AG10803 (cell line): ENCODE measurements around the gene RAET1G.
"Not testable (repeated sequence)": the region's sequence is repeated elsewhere in the genome, so short reads cannot be mapped to it uniquely, and the experiment has no call there.

Source experiments
- DNase-seq: peaks from one replicate; pipeline ENCODE4 v3.0.0; 2010; ENCODE audit warnings: low read depth
- H3K4me3 ChIP-seq: 2 replicates; pipeline ENCODE4 v1.5.1; 2011; ENCODE audit warnings: mild to moderate bottlenecking, low read length, control low read depth
- TF ChIP-seq, protein P1 (sequence below): conservative IDR thresholded peaks from 2 replicates; pipeline ENCODE4 v1.5.1; 2011; ENCODE audit warnings: mild to moderate bottlenecking, low read length, control low read depth, inconsistent platforms

The RAET1G gene

DNA sequence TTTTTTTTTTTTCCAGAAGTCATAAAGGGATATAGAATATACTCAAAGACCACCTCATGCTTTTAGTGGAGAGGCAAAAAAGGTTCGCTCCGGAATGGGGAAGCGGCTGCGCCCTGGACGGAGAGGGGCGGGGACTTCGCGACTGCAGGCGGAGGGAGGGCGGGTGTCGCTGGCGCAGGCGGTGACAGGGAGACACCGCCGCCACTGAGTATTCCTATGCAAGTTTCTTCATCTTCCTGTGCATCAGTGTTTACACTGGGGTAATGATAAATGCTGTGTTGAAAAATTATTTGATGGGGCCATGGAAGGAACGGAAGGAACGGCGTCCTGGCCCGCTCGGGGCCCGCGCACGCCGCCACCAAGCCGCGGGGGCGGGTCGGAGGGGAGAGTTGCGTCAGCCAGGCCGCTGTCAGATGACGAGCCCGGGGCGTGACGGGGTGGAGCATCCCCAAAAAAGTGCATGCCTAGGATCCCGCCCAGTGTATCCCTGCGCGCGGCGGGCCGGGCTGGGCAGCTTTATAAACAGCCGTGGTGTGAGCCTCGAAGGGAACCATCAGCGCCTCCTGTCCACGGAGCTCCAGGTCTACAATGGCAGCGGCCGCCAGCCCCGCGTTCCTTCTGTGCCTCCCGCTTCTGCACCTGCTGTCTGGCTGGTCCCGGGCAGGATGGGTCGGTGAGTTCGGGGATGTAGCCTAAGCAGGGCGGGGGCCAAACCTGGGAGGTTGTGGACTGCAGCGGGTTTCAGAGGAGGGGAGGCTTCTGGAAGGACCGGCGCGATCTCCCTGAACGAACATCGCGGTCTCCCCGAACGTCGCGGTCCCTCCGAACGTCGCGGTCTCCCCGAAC, 40.8 kb upstream of the RAET1G start, which contains the start of gene ULBP1:
TSS of gene ULBP1 (plus strand) at position 482 of the 846 bp plus-strand sequence. CDS start at position 589, 107 bp downstream.
- peak within 1 kb of the TSS; percentile 67 for H3K4me3 ChIP-seq
- TF ChIP-seq, protein P1, sequence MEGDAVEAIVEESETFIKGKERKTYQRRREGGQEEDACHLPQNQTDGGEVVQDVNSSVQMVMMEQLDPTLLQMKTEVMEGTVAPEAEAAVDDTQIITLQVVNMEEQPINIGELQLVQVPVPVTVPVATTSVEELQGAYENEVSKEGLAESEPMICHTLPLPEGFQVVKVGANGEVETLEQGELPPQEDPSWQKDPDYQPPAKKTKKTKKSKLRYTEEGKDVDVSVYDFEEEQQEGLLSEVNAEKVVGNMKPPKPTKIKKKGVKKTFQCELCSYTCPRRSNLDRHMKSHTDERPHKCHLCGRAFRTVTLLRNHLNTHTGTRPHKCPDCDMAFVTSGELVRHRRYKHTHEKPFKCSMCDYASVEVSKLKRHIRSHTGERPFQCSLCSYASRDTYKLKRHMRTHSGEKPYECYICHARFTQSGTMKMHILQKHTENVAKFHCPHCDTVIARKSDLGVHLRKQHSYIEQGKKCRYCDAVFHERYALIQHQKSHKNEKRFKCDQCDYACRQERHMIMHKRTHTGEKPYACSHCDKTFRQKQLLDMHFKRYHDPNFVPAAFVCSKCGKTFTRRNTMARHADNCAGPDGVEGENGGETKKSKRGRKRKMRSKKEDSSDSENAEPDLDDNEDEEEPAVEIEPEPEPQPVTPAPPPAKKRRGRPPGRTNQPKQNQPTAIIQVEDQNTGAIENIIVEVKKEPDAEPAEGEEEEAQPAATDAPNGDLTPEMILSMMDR, result peak; percentile 20; the same call in 1 of the 2 replicates
- DNase-seq, result peak; percentile 94

DNA sequence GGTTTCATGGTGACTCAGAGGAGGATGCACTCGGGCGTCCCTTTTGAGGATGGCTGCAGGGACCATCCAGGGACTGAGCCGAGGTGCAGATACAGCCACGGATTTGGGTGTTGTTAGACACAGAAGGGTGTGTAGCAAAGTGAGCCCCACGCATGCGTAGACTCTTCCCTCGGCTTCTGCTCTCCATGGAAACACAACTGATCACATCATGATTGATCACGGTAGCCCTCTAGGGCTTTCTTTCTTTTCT, 40.2 kb upstream of the RAET1G start:
- peak; percentile 64 for DNase-seq
- TF ChIP-seq, protein P1, result no peak
- peak overlapping the region; percentile 67 for H3K4me3 ChIP-seq

DNA sequence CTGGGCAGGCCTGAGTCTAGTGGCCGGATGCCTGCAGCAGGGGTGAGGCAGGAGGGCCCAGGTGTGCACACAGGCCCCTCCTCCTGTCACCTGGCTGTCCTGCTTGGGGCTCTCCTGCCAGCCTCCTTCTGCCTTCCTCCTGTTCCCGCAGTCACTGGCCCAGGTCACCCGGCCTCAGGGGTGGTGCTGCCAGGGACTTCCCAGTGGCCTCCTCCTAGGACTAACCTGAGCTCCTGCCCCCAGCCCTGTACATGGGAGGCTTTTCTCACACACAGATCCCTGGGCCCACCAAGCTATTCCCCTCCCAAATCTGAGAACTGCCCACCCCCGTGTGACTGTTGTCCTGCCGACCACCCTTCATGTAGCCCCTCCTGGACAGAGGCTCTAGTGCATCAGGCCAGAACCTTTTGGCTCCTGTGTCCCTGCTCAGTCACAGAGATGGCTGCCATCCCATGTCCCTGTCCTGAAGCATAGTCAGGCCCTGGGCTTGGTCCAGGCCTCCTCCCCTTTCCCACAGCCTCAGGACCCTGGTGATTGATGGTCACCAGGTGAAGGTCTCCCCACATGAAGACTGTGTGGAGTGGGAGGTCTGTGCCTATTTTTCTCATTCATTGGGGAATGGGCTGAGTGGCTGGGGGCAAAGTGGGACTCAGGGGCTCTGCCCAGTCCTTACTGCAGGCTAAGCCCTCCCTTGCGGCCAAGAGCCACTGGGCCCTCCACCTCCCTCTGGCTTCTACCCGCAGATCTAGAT, 39.7 kb upstream of the RAET1G start:
- TF ChIP-seq, protein P1, result no peak
- peak overlapping the region; percentile 67 for H3K4me3 ChIP-seq
- no peak for DNase-seq

DNA sequence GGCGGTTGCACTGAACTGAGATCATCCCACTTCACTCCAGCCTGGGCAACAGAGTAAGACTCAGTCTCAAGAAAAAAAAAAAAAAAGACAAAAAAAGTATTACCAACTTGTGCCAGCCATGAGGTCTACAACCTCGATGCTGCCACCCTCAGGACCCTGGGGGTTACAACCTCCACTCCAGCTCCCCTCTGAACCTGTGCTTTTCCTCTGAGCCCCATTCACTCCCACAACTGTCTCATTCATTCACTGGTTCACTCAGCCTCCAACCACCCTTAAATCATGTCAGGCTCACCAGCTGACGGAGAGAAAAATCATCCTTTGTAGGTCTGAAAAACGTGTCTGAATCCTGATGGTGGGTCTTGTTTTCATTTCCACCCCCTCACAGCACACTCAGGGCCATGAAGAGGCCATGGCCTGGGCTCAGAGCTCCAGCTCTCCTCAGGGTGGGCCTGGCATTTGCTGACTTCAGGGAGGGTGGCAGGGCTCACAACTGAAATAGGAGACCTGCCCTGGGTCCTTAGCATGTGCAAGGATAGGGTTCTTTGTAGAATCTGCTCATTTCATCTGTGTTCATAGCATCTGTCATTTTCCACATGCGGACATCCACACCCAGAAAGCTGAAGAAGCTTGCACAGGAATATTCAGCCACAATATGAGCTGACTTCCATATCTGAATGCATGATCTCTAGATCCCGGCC, 39.0 kb upstream of the RAET1G start:
- no peak overlapping the region for H3K4me3 ChIP-seq
- TF ChIP-seq, protein P1, result peak; percentile 22
- DNase-seq, result peak; percentile 17

DNA sequence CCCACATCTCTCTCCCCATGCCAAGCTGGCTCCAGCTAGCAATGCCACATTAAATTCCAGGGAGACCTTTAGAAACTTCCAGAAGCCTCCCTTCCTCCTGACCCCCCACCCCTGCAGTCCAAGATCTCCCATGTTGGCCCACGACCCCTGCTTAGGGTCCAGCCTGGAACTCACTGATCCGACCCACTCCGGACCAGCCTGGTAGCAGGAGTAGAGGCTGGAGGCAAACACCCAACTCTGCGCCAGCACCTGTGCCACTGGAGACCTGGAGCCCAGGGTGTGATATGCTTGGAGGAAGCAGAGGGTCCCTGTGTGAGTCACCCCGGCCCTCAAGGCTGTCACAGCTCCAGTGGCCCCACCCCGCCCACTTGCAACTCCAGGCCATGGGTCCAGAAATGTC, 37.6 kb upstream of the RAET1G start:
- TF ChIP-seq, protein P1, result no peak
- DNase-seq, result no peak
- H3K4me3 ChIP-seq, result no peak overlapping the region

DNA sequence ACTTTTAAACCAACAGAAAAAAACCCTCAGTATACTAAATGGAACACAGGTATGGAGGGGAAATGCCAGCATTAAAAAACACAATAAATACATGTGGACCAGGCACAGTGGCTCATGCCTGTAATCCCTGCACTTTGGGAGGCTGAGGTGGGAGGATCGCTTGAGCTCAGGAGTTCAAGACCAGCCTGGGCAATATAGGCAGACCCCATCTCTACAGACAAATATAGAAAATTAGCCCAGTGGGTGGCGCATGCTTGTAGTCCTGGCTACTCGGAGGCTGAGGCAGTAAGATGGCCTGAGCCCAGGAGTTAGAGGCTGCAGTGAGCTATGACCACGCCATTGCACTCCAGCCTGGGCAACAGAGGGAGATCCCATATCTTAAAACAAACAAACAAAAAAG, 36.9 kb upstream of the RAET1G start:
- not testable (repeated sequence) for DNase-seq, H3K4me3 ChIP-seq

DNA sequence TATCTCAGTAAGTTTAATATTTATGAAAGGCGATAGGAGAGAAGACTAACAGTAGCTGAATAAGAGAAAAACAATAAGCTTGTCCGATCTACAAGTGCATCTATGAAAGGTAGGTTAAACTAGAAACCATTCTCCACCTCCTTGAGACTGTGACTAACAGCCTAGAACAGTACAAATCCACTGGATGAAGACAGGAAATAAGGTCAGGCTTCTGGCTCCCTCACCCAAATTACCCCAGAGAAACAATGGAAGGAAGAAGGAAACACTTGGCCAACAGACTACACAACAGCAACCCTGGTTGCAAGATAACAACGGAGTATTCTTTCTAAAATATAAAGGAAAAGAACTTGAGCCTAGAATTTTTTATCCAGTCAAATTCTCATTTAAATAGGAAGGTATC, 35.2 kb upstream of the RAET1G start:
- H3K4me3 ChIP-seq, DNase-seq: not testable (repeated sequence)

DNA sequence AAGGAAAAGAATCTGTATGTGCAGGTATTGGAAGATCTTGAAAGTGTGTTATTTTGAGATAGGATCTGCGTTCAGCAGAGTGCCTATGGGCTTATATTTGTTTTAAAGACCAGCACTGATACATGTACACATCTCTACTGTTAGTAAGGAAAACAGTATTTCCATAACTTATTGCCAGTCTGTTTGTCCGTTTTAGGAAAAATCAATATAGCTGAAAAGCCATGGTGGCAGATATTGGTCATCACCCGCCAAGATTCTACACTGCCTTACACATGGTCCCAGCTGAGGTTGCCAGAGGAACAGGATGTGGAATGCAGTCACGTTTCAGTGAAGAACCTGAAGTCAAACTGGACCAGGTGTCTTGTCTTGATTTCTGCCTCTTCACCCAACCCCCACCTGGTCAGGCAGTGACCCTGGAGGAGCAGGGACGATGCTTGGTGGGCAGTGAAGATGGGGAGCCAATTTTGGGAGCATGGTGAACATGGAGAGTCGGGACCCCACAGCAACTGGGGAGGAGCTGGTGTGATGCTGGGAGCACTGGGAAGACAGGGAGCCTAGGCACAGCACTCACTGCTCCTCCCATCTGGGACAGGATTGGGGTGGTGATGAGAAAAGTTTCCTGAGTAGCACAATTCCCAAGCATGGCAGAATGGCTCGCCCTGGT, 32.9 kb upstream of the RAET1G start:
- H3K4me3 ChIP-seq, DNase-seq: not testable (repeated sequence)

DNA sequence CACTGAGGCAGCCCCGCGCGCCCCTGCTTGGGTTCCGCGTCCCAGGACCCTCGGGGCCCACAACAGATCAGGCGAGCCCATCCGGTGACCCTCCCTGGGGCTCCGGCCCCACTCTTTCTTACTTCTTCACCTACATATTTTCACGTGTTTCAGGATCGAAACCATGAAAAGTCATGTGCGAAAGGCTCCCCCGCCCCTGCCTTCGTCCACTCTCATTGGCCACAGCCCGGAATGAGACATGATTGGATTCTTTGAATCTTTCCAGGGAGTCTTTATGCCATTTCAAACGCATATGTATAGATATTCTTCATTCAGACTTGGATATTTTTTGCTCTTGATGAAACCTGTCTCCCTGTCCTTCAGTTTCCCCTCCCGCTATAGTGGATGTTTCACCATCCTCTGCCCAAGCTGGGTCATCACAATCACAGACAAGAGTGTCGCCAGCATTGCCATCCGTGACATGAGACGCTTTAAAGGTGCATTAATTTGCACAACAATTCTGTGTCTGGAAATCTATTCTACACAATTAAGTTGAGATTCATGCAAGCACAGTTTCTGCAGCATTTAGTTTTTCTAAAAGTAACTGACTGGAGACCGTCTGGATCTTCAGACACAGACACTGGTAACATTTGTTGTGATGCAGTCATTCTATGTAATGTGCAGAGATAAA, 32.2 kb upstream of the RAET1G start:
- DNase-seq, H3K4me3 ChIP-seq: not testable (repeated sequence)

DNA sequence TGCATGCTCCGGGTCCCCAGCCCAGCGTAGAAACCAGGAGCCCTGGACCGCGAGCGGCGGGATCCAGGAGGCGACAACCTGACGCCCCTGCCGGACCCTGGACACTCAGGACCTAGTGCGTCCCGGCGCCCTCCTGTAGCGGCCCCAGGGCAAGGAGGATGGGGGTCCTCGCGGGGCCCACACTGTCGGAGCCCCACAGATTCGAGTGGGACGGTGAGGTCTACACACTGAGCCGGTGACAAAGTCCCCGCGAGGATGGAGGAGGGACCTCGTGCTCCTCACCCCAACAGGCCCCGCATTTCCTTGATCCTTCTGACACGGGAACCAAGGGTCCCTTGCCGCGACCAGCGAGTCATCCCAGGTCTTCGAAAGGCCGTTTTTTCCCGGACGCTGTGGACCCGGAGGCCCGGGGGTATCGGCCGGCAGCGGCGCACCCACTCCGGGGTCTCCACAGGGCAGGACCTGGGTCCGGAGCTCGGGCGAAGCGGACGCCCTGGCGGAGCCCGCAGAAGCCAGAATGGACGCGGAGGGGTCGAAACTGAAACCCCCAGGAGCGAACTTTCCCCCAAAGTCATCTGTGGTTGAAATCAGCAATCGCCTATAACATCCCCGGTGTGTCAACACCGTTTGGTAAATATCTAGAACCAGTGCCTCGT, 31.5 kb upstream of the RAET1G start:
- H3K4me3 ChIP-seq, DNase-seq: not testable (repeated sequence)

DNA sequence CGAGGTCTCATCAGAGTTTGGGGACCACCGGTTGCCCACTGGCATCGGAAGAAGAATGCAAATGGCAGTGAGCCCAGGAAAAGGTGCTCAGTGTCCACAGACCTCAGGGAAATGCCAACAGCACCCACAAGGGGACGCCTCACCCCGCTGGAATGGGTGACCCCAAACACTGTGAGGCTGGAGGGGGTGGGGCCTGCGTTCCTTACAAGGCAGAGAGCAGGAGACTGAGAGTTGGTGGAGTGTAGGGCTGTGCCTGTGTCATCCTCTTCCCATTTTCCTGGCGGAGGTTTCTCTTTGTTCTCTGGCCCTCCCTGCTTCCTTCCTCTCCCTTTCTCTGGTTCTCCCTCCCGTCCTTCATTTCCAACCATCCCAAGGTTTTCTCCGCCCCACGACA, 31.0 kb upstream of the RAET1G start:
- H3K4me3 ChIP-seq, DNase-seq: not testable (repeated sequence)
